HG02571 (cell line): Measurements from ENCODE around the gene FRK.
"Not testable (repeated sequence)": the region's sequence is repeated elsewhere in the genome, so short reads cannot be mapped to it uniquely, and the experiment has no call there.

Experiments
- ATAC-seq: cut with Tn5 transposase; IDR thresholded peaks from one replicate; pipeline ENCODE4 v1.9.1; 2021; ENCODE audit warnings: mild to moderate bottlenecking, moderate library complexity; ENCODE audit not compliant: unreplicated experiment

Gene FRK

DNA sequence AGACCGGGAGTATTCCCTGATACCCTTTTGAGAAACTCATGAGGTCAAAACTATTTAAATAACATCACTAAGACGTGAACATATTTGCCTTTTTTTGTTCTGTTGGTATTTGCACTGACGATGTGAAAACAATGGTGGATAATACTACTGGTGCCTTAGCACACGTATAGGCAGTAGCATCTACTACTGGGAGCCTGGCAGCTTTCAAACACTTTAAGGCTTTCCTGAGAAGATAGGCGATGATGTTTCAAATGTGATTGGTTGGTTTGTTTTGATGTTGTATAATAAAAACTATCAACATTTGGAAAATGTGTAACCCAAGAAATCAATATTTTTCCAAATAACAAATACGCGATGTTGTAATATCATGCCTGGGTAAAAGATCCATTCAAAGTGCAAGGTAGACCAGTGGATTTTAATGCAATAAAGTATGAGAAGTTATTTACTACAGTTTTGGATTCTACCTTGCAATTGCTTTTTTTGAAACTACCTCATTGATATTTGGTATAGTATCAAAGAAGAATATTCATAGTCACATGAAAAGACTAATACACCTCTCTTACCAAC lies 166.2 kb downstream of the FRK start:
- no peak for ATAC-seq

DNA sequence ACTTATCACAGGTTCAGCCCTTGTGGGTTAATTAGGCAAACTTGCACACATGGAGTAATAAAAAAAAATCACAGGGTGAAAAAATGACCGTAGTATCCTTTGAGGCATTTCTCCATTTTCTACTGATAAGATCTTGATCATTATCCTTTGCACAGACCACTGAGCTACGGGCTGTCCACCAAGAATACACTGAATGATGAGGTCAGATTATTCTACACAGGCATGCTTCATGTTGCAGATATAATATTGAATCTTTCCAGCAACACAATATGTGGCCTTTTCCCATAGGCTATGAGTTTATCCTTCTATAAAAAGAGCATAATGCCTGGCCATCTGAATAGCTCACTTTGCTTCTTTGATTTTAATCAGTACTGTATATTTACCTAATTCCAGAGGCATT lies 168.9 kb downstream of the FRK start:
- ATAC-seq: no peak

DNA sequence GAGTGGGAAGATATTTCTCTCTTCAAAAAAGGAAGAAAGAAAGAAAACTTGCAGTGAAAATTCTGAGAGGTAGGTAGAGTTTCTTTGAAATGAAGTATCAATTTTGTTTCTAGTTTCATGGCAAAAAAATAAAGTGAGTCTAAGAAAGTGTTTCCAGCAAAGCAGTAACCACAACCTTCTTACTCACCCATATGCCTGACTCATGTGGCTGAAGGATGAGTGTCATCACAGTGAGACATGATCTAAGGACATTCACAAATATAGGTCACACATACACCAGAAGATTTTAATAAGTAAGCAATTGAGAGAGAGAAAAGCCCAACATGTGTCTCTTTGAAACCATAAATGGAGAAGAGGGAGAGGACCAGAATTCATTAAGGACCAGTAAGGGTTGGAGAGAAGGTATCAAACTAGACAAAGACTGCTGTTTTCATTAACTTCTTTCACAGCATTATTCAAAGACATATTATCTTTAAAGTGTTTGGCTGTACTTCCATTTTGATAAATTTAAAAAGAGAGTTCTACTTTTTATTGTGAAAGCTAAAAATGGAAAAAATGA lies 169.5 kb downstream of the FRK start:
- ATAC-seq: peak; percentile 97

DNA sequence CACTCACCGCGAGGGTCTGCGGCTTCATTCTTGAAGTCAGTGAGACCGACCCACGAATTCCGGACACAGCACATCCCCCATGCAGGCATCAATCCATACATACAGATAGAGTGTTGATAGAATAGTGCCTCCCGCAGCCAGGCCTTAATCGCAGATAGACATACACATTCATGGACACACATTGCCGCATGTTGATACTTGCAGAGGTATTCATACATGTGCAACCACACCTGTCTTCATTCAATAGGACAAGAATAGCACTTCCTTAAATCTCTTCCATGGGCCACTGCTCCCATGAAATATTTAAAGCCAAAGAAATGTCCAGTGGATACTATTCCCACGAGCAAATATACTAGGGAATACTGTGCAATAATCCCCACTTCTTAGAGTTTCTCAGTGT lies 170.5 kb downstream of the FRK start:
- no peak for ATAC-seq

DNA sequence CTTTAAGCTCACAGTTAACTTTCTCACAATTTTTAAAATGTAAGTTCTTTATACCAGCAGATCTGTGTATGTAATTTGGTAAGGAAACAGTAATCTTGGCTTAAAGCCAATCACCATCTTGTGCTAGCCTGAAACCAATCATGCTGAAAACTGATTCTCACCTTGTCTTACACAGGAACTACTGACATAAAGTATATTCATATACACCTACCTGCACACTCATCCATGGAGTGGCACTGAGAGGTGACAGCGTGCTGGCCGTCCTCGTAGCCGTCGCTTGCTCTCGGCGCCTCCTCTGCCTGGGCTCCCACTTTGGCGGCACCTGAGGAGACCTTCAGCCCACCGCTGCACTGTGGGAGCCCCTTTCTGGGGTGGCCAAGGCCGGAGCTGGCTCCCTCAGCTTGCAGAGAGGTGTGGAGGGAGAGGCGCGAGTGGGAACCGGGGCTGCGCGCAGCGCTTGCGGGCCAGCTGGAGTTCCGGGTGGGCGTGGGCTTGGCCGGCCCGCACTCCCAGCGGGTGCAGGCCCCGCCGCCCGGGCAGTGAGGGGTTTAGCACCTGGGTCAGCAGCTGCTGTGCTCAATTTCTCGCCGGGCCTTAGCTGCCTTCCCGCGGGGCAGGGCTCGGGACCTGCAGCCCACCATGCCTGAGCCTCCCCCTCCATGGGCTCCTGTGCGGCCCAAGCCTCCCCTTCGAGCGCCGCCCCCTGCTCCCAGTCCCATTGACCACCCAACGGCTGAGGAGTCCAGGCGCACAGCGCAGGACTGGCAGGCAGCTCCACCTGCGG lies 171.8 kb downstream of the FRK start:
- ATAC-seq: not testable (repeated sequence)

DNA sequence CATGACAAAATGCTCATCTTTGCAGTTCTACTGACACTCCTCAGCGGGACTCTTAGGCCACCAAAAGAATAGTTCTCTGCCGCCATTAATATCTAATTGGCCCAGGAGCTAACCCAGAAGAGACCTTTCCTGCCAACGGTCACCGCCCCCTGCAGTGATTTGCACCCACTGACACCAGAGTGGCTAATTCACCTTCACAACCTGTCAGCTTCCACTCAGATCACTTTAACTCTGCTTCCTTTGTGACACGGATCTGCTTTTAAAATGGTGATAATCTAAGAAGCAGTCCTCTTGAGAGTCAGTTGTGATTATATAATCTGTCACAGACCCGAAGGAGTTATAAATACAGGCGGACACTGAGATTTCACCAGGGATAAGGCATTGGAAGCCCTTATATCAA lies 172.8 kb downstream of the FRK start:
- no peak for ATAC-seq

DNA sequence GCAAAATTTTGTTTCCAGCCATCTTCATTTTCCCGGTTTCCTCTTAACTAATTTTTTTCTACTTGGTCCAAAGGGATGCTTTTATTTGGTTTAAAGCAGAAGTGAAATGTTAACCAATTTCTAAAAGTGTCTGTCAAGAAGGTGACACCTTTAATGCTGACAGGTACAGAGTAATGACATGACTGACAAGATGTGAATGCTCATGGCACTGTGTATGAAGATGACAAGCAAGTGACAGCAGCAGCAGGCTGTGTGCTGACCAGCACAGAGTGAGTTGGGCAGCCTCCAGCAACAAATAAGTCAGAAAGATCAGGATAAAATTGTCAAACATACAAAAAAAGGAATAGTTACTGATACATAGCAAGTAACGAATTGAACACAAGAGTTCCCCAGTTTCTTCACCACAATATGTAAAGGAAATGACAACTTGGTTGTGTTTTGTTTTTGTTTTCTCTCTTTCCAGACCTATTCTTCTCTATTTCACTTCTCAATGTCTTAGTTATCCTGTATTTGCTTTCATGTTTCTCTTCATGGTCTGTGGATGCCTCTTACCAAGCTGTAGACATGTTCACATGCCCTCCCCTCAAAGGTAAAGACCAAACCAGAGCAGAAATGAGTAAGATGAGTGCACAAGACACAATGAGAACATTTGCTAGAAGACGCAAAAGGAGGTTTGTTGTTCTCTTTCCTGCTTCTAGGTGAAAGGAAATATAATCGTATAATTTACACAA lies 174.9 kb downstream of the FRK start:
- ATAC-seq: peak; percentile 49

DNA sequence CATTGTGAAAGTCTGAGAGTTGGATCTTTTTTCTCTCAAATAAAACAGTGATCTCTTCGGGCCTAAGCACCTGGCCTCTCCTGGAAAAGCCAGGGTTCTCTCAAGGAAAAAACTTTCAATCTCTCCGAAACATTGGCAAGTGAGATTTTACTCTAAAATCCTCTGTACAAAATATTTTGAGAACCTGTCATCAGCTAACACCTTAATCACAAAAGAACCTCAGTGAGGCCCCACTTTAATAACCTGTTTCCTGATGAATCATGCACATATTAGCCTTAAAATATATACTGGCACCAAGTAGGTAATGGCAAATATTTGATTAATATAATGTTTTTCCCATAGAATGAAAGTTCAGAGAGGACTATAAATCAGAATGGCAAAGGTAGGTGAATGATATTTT lies 177.9 kb downstream of the FRK start:
- ATAC-seq: no peak

DNA sequence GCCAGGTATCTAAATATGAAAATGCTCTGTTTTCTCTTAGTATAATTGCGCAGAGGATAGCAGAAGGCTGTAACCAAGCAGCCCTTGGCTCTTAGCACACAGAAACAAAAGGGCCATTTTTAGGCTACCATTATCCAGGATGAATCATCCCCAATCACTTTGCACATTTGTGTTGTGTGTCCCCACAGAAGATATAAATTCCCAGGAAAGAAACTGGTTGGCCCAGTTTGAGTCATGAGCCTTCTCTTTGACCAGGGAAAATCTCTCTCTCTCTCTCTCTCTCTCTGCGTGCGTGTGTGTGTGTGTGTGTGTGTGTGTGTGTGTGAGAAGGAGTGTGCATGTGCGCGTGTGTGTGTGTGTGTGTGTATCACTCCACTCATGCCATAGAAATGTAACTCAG lies 178.5 kb downstream of the FRK start:
- no peak for ATAC-seq
